Stimulated activated CD4-positive, alpha-beta T cell treated with anti-CD3 and anti-CD28 coated beads, Interleukin-1b, Interleukin-23, amount 100 ng/mL, for 1 hour (primary cell): Measurements from ENCODE around the gene IGSF21.

Source experiments
- DNase-seq, 2 donors: peaks; one replicate each; pipeline ENCODE4 v3.0.0-alpha.2; 2020; ENCODE audit warnings: low read depth in 2 of 2

Gene IGSF21

DNA sequence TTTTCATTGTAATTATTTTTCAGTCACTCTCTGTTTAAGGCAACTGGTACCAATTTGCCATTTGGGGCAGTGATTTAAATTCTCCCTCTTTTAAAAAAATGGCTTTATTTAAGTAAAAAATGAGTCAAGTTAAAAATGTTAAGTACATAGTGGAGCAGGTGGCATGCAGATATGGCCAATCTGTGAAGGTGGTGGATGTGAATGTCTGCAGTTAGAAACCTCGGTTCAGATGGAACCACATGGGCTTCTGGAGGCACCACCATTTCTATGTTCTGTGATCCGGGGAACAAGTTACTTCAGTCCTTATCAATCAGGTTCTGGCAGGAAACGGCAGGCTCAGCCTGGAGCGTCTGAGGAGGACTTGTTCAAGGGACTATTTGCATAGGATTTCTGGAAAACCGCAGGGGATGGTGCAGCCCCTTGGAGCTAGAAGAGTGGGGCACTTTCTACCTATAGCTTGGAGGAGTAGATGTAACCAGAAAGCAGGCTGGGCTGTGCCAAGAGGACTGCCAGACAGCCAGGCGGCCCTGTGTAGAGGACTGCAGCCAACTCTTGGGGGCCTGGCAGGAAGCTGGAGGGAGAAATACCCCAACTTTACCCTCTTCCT is 12.3 kb downstream of the IGSF21 start:
- no peak for DNase-seq

DNA sequence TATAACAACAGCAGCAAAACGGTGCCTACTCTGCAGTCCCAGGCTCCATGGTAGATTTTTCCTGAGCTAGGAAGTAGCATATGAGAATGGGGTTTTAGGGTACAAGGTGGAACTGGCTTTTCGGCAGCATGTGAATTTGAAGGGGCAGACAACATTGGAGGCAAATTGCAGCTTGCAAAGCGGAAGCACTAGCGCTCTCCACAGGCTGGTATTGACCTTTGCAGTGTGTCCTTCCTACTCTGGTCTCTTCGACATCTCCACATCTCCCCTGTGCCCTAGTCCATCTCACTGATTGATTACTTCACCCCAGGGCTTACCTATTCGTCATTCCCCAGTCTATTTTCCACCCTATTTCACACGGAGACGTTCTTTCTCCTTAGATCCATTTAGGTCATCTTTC is 13.0 kb downstream of the IGSF21 start:
- no peak for DNase-seq

DNA sequence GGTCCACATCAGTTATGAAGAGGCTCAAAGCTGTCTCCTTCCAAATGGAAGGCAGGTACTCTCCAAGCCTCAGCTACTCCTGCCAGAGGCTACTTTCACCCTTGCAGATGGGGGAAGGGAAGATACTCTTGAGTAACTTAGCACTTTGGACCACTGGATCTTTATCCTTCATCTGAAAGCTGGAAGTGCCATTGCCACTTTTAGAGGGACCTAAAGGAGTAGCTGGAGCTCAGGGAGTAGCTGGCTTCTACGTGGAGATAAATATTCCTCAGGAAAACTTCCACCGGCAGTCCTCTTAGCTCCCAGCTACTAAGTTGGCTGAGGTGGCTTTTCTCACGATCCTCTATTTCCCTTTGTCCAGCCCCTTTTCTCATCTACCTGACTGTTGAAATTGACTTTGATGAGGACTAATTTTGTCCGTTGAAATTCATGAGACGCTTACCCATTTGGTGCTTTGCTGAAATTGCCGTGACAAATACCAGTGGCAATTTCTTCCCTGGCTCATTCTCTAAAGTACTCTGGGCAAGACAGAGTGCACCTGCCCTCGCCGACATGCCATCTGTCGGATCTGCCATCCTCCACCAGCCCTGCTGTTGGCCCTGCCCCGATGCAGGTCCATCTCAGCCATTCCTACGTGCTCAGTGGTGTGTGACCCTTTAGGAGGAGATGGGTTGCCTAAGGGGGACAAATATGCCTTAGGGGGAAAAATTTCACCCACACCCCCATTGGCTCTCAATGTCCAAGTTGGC is 13.6 kb downstream of the IGSF21 start:
- no peak for DNase-seq

DNA sequence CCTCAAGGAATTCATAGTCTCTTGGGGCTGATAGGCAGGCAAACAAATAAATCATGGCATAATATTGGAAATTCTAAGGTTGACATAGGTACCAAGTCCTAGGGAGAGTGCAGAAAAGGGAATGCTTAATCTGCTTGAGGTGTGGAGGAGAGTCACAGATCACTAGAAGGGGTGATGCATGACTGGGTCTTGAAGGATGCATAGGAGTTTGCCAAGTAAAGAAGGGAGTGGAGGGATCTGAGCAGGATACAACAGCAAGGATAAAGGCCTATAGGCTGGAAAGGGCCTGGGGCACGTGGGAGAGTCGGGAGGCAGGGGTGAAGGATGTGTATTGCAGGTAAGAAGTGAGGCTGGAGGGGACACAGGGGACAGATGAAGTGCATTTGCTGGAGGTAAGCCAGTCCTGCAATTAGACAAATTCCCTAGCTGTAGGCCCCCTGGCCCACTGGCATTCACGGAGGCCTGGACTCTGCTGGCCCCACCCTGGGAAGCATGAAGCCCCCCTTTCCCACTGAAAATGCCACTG is 15.9 kb downstream of the IGSF21 start:
- no peak for DNase-seq

DNA sequence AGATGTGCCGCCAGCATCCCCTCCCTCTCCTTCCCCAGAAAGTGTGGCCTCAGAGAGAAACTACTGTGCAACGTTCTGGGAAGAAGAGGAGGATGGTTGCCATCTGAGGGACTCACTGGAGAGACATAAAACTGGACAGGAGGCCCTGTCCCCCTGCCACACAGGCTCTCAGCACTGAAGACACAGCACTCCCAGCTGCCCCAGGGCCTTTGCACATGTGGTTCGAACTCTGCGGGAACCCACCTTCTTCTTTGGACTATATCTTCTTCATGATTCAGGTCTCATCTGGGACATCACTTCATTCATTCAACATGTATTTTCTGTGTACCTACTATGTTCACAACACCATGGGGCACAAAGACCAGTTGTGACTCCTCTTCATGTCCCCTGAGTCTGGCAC is 17.4 kb downstream of the IGSF21 start:
- DNase-seq = no peak

DNA sequence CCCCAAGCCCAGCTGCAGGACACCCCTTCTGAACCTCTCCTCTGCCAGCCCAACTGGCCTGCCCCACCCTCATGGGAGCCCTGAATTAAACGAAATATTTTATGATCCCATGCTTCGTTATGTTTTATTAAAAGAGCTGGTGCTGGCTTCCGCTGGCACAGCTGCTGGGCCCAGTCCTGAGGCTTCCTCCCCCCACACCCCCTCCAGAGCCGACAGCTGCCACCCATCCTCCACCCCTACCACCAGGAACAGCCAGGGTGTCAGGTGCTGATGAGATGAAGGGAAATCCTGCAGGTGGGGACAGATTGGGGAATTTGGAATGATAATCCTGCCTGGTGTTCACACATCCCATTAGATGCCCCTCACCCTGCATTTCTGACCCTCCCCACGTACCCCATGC is 19.0 kb downstream of the IGSF21 start:
- no peak for DNase-seq

DNA sequence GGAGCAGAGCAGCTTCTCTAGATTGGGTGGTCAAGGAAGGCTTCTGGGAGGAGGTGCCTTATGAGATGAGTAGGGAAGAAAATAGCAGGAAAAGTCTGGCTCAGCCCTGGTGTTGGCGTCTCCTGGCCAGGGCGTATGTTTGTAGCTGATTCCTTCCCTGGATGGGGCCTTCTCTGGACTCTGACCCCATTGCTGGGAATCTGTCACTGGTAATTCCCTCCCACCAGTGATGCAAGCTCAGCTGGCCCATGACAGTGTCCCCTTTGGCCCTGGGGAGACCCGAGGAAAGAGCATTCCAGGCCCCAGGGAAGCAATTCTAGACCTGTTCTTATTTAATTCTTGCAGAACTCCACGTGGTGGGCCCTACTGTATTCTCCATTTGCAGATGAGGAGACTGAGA is 20.7 kb downstream of the IGSF21 start:
- DNase-seq = no peak

DNA sequence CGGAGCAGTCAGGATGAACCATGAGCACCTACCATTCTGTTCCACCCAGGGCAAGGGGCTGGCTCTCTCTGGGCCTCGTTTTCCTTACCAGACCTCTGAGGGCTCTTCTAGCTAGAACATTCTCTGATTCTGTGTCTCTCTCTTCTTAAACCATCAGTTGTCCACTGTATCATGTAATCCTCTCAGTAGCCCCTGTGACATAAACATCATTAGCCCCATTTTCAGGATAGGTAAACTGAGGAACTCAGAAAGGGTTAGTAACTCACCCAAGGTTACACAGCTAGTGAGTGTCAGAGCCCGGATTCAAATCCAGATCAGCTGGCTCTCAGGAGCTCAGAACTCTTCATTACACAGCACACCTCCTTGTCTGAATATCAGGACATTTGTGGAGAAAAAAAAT is 22.8 kb downstream of the IGSF21 start:
- DNase-seq = no peak

DNA sequence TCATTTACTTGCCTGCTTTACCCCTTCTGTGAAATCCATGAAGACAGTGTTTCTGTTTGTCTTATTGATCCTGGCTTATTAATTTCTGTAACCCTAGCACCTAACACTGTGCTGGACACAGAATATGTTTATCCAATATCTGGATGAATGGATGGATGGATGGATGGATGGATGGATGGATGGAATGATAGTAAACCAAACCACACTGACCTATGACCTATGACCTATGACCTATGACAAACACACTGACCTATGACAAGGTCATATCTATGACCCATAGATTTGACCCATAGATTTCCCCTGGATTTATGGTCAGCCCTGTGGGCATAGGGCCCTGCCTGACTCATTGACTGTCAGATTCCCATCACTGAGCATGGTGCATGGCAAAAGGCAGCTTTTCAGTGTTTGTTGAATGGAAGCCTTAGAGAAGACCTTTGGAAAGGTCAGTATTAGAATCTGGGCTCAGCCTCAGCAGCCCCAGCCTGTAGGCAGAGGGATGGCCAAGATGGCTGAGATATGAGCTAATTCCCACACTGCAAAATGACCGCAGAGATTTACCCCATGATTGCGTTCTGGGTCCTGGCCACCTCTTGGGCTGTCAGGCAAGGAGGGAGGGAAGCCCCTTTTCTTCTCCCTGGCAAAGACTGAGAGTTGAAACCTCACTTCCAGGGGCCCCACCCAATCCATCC is 24.6 kb downstream of the IGSF21 start:
- DNase-seq = no peak

DNA sequence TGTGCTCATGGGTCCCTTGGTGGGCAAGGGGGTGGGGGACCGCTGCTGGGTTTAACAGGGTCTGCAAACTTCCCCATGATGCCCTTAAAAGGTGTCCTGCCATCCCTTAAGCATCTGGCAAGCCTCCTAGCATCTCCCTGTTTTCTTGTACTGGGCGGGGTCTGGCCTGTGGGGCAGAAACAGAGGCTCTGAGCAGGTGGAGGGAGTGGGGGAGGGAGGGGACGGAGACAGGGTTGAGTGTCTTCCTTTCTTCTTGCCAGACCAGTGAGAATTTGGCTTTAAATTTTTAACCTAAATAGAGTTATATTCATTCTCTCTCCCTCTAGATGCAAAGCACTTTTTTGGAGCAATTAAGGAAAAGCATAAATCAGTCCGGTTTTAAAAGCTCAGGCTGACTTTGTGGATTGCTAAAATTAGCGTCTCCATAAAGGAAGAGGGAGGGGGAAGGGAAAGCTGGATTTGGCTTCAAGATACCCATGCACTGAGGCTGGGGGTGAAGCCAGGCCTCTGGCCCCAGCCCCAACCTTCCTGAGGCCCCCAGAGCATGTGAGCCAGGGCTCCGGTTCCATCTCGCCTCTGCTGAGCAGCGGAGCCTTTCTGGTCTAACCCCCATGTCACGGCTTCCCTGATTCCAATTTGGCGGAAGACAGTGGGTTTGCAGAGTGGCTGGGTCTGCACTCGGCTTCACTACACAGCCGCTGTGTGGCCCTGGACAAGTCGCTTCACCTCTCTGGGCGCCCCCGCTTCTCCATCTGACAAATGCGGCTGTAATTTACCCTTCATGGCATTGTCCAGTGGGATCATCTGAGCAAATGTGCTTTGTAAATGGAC is 25.3 kb downstream of the IGSF21 start:
- no peak for DNase-seq

DNA sequence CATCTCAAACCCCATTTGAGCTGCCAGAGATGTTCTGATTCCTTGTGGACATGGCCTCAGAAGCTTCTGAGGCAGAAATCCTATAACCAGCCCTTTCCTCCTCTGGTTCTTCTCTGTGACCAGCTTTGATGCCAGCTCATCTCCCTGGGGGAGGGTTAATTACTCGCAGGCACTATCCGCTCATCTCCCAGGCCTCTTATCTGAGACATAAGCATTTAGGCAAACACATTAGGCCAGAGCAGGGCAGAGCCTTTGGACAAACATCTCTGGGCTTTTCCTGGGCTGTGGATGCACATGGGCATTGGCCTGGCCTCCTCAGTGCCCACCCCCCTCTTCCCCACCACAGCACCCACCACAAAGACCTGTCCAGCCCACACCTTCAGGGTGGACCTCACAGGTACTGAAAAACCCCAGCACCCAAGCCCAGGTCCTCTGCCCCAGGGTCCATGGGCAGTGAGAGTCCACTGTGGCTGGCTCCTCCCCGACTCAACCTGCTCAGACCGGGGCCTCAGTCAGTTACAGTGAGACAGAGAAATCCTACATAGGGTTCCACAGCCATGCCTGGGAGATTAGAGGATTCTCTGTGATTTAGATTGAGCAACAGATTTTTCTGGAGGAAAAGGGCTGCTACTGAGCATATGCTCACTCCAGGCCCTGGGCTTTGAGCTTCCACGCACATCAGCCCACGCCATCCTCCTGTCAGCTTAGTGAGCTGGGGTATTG is 26.9 kb downstream of the IGSF21 start:
- DNase-seq = no peak

DNA sequence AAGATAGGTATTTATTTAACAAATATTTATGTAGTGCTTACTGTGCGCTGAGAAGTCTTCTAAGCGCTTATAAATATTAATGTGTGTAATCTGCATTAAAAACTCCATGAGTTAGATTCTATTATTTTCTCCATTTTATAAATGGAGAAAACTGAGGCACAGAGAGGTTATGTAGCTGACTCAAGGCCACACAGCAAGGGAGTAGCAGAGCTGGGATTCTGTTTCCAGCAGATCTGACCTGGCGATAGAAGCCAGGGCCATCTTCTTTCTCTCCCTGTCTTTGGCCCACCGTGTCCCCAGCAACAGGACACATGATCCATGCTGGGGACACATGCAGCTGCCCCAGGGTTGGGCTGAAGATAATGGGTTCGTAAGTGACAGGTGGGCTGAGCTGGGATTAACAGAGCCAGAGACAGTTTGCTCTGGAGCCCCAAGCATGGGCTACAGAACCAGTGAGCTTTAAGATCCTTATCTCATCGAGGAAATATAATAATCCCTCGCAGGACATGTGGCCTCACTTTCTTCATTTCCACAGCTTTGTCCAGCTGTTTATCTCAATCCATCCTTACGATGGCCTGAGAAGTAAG is 30.3 kb downstream of the IGSF21 start:
- no peak for DNase-seq

DNA sequence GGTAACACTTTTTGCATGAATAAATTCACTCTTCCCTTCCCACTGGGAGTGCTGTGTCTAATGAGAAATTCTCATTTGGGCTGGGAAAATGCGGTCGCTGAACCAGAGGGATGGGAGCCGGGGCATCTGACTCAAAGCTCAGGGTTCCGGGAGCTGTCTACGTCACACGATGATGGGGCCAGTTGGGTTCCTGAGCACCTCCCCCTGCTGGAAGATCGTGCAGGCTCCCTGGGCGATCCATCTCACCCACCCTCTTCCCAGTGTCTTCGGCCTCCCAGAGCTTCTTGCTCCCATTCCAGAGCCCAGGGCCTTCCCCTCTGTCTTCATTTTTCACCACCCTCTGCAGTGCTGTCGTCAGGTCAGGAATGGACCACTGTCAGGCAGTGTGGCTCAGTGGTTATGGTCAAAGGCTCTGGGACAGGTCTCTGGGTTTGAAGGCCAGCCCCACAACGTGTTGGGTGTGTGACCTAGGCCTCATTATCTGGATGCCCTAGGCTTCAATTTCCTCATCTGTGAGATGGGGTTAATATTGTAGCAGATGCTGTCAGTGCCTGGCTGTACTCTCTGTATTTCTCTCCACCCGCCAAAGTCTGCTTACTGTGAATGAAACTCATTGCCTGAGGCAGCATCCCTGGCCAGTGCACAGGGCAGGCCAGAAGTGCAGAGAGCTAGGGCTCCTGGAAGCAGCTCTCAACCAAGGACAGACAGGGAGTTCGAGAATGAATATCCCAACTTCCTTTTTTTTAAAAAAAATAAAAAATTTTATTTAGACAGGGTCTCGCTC is 31.8 kb downstream of the IGSF21 start:
- DNase-seq = no peak

DNA sequence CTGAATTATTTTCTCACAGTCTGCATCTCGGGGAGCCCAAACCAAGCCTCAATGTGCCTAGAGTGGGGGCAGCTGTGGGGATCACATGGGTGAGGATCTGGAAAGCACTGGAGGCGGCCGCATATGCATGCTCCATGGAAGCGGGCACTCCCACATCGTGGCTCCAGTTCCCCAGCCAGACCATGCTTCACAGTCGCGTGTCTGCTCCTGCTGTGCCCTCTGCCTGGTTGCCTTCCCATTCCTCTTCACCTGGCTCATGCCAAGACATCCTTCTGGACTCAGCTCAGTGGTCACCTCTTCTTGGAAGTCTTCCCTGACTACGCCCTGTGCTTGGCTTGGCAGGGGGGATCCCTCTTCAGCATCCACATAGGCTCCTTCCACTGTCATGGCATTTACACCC is 32.8 kb downstream of the IGSF21 start:
- DNase-seq = no peak

DNA sequence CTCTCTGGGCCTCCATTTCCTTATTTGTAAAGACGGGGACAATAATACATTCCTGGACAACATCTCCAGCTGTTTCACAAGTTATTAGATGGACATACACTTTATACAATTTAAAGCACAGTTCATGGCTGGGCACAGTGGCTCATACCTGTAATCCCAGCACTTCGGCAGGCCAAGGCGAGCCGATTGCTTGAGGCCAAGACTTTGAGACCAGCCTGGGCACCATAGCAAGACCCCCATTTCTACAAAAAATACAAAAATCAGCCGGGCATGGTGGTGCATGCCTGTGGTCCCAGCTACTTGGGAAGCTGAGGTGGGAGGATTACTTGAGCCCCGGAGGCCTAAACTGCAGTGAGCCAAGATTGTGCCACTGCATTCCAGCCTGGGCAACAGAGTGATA is 34.1 kb downstream of the IGSF21 start:
- DNase-seq = no peak

DNA sequence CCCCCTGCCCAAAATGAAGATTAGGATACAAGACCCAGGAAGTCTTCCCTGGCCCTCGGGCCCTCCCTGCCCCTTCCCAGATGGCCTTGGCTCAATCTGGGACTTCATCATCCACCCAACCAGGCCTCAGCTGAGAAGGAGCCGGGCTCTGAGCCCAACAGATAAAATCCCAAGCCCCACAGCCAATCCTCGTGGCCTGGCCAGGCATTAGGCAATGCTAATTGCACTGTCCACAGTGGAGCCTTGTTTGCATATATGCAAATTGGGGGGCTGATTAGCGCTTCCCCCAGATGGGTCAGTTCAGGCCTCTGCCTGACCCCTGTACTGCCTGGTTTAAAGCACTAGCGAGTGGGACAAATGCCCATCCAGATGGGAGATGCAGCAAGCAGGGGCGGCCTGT is 34.9 kb downstream of the IGSF21 start:
- no peak for DNase-seq

DNA sequence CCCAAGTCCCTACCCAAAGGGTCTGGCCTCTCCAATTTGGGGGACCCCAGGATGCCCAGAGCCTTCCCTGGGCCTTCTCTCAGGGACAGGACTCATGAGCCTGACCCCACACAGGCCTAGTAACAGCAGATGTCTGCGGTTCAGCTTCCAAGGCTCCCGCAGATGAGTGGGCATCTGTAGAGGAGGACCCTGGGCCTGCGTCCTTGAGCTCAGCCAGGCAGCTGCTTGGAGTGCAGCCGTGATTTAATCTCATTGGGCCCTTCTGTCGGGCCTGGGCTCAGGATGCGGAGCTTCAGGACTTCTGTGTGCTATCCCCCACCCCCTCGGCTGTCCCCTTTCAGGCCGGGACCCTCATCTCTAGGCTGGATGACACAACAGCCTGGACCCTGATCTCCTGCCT is 35.4 kb downstream of the IGSF21 start:
- DNase-seq = no peak

DNA sequence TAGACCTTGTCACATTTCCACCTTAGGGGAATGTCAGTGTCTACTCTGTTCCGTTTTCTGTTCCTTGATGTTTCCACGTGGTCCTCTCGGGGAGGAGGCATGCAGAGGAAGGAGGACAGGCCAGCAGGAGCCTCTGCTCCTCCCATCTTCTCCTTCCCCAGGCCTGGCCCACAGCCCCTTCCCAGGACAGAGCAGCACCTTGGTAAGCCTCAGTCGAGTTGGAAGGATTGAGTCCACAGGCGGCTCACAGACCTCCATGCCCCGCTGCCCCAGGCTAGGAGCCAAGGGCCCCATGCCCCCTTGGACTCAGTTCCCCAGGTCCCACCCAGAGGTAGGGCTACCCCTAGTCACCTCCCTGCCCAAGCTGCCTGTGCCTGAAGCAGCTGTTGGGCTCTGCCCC is 36.5 kb downstream of the IGSF21 start:
- no peak for DNase-seq

DNA sequence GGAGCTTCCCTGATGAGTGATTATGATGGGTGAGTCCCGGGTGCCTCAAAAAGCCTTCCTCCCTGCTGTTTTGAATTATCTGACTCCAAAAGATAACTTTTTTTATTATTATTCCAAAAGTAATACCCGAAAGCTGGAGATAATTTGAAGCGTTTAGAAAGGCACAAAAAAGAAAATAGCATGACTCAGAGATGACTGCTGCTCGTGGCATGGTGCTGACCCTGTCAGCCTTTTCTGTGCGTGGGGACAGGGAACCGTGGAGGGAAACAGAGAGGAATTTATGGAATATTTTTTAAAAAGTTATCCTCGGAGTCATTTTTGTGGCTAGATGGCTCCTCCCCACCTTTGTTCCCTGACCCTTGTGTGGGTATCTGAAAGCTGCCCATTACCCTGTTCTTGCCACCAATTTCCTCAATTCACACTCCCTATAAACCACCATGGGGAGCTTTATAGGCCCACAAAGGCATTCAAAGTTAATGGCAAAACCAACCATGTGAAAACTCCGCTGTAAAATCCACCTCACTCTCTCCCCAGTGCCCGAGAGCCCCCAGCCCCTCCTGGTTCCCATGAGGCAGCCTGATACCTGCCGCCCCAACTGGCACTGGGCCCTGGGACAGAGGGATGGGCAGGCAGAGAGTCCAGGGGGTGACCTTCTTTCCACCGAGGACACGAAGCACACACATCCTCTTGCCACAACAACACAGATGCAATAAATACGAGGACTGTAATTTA is 37.5 kb downstream of the IGSF21 start:
- no peak for DNase-seq
